Heart left ventricle (tissue), 16 donors: ENCODE data around the gene FMN2. TPM values are rescaled to one million over a fixed set of nuclear protein-coding genes. Genes with fewer than 3 reads are reported as not detected.

Experiments used
- ATAC-seq, 4 donors: fragments of 200-7000 bp; cut with Tn5 transposase; one replicate each; pipeline ENCODE4 v1.9.1; 2020 to 2022; ENCODE audit warnings: moderate library complexity in 4 of 4, mild to moderate bottlenecking in 3 of 4, moderate number of reproducible peaks in 1 of 4
- DNase-seq, 5 donors: peaks; one replicate each; pipeline ENCODE4 v3.0.0-alpha.2; 2020
- H3K27ac ChIP-seq, 12 donors: fragments of 200-600 bp; sonication (generic) in 4 of 12; one replicate each; pipeline versions ENCODE4 v1.5.0 to v1.8.0; 2016 to 2022; ENCODE audit warnings: mild to moderate bottlenecking in 2 of 12
- H3K27me3 ChIP-seq, 9 donors: fragments of 200-600 bp; sonication (generic) in 2 of 9; one replicate each; pipeline versions ENCODE4 v1.5.1 to v1.8.0; 2016 to 2022; ENCODE audit warnings: mild to moderate bottlenecking in 3 of 9
- H3K36me3 ChIP-seq, 9 donors: fragments of 200-600 bp; sonication (generic) in 2 of 9; one replicate each; pipeline versions ENCODE4 v1.5.0 to v1.8.0; 2018 to 2022; ENCODE audit warnings: mild to moderate bottlenecking in 2 of 9
- H3K4me1 ChIP-seq, 12 donors: fragments of 200-600 bp; sonication (generic) in 4 of 12; one replicate each; pipeline versions ENCODE4 v1.5.0 to v1.8.0; 2016 to 2022; ENCODE audit warnings: mild to moderate bottlenecking in 3 of 12
- H3K4me3 ChIP-seq, 12 donors: fragments of 200-600 bp; sonication (generic) in 4 of 12; one replicate each; pipeline versions ENCODE4 v1.5.0 to v1.8.0; 2017 to 2022; ENCODE audit warnings: mild to moderate bottlenecking in 9 of 12, moderate library complexity in 4 of 12
- H3K9me3 ChIP-seq, 12 donors: fragments of 200-600 bp; sonication (generic) in 4 of 12; one replicate each; pipeline versions ENCODE4 v1.5.0 to v1.8.0; 2016 to 2022; ENCODE audit warnings: mild to moderate bottlenecking in 1 of 12
- POLR2A ChIP-seq, 2 donors: fragments of 450-650 bp; IDR thresholded peaks; one replicate each; pipeline ENCODE4 v1.6.1; 2017; ENCODE audit warnings: antibody characterized with exemption in 2 of 2, mild to moderate bottlenecking in 2 of 2, moderate library complexity in 2 of 2
- WGBS, 4 donors: extraction: QIAGEN DNeasy Blood & Tissue Kit in 2 of 4; methylation state at CpG; one replicate each; pipeline versions ENCODE4 v1.1.5 to v1.1.7; 2013 to 2018; 5-methylcytosine and 5-hydroxymethylcytosine counted together
- intact Hi-C, 10 donors: fragments of 100-400 bp; cut with DNase I; formaldehyde crosslinking; loops; one replicate each; pipeline versions ENCODE4 v1.11.1 to v1.14.2; 2022
- polyA plus RNA-seq, 2 donors: library from polyadenylated mRNA; stranded (reverse); fragments of 200-250 nt; gene quantifications; one replicate each; pipeline ENCODE4 v1.2.3, GENCODE V29; 2013
- total RNA-seq, 9 donors: library from RNA; depleted of rRNA in 2 of 9; stranded (reverse); fragments of >200 nt in 2 of 9; fragmentation: NEBNext Ultra II Directional in 3 of 9; extraction: Animal tissue kit (Norgen Biotek cat#: 25700) in 3 of 9; gene quantifications; one replicate each; pipeline versions ENCODE4 v1.1.0 to v1.2.4, GENCODE V29; 2016 to 2023
- TF ChIP-seq, protein P1 (sequence below), 12 donors: fragments of 200-600 bp; sonication (generic) in 4 of 12; IDR thresholded peaks; one replicate each; pipeline versions ENCODE4 v1.5.0 to v1.8.0; 2018 to 2022; ENCODE audit warnings: antibody characterized with exemption in 12 of 12, mild to moderate bottlenecking in 5 of 12
- donor health status: ischemic (EF 13 %, LVEDD 7.1; RV severe dilation, severe dysfunction).
- donor health status: healthy with polysubstance abuse.
- donor health status: DM: no; HTN: yes; CAD: no.
- donor health status: DM: no; HTN: no; CAD: no.
- donor health status: ischemic (EF 25% LVEDD 6.9; RV normal size, moderate dysfunction).
- donor health status: ischemic (EF 25% LVEDD 5.7; RV mildly dilated, moderate dysfunction).
- donor health status: healthy.
- donor health status: DM: yes; HTN: yes; CAD: no.
- donor health status: ischemic (EF 35%, LVEDD 5.7; RV mildly dilated, moderate dysfunction).
- donor health status: nonischemic (EF 11% LVEDD 7.7; RV severe dilation, severe dysfunction).
- donor health status: DM: yes; HTN: yes; CAD: no.
- donor health status: PGD.
- donor health status: ischemic (EF 29% LVEDD 5.4; RV normal size, mild dysfunction).
- donor health status: nonischemic (EF 23%, LVEDD 6.1; RV moderate dilation, normal function).

The FMN2 gene
- total and polyA plus RNA-seq, 11 donors: 0.11 to 1.9 (median 0.31) TPM; not detected in 8

DNA sequence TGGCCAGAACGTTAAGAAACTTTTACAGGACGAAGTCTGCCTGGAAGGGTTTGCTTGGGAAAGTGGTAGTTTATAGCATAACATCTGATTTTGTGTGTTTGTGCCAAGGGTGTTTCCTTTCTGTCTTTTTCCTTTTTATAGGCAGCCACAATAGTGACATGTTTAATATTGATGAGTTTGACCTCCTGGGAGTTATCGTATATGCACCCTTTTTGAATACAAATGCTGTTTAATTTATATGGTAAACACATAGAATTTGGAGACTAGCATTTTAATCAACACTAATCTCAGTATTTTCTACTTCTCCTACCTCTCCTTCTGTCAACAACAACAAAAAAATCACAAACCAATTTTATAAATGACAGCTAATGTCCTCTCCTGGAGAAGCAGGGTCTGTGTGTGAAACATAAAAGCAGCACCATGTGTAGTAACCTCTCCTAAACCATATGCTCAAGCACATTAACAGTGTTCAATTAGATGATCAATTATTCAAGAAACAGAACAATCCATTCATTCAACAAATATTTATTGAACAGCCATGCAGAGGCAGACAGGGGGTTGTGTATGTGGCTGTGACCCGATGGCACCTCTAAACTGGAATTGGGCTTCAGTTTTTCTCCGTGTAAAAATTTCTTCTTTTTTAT lies 604 bp upstream of the FMN2 start:
- Histone ChIP-seq H3K27ac (no peak overlapping the region), H3K36me3 (no peaks in the 10 kb centered on the region), H3K27me3 (peaks cover 20 to 97% (median 50%) of the 10 kb centered on the region in 9 donors), H3K4me3 (peak overlapping the region in 1 of 12 donors; percentile 44), H3K9me3 (no peaks in the 10 kb centered on the region), H3K4me1 (peaks cover 0 to 23% (median 10%) of the 10 kb centered on the region in 12 donors)
- WGBS, 4 donors: 28 to 39% (median 33%) methylated on average over 5 of the region's 5 CpGs
- intact Hi-C loops: no loop called here
- no peak for ATAC-seq
- no peak for DNase-seq
- TF ChIP-seq, protein P1, sequence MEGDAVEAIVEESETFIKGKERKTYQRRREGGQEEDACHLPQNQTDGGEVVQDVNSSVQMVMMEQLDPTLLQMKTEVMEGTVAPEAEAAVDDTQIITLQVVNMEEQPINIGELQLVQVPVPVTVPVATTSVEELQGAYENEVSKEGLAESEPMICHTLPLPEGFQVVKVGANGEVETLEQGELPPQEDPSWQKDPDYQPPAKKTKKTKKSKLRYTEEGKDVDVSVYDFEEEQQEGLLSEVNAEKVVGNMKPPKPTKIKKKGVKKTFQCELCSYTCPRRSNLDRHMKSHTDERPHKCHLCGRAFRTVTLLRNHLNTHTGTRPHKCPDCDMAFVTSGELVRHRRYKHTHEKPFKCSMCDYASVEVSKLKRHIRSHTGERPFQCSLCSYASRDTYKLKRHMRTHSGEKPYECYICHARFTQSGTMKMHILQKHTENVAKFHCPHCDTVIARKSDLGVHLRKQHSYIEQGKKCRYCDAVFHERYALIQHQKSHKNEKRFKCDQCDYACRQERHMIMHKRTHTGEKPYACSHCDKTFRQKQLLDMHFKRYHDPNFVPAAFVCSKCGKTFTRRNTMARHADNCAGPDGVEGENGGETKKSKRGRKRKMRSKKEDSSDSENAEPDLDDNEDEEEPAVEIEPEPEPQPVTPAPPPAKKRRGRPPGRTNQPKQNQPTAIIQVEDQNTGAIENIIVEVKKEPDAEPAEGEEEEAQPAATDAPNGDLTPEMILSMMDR (IDR thresholded peaks at IDR 0.05): no peak
- no peak for TF ChIP-seq POLR2A (IDR thresholded peaks at IDR 0.05)

DNA sequence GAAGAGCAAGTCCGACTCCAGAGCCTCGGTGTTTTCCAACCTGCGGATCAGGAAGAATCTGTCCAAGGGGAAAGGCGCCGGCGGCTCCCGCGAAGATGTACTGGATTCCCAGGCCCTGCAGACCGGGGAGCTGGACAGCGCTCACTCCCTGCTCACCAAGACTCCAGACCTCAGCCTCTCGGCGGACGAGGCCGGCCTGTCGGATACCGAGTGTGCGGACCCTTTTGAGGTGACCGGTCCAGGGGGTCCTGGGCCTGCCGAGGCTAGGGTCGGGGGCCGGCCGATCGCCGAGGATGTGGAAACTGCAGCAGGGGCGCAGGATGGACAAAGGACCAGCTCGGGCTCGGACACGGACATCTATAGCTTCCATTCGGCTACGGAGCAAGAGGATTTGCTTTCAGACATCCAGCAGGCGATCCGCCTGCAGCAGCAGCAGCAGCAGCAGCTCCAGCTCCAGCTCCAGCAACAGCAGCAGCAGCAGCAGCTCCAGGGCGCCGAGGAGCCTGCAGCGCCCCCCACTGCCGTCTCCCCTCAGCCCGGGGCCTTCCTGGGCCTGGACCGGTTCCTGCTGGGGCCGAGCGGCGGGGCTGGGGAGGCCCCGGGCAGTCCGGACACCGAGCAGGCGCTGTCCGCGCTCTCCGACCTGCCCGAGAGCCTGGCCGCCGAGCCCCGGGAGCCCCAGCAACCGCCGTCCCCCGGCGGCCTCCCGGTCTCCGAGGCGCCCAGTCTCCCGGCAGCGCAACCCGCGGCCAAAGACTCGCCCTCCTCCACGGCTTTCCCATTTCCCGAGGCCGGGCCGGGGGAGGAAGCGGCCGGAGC lies 827 bp downstream of the FMN2 start:
- DNase-seq: peak in 2 of 5 donors; percentile 8 to 65
- peaks cover 20 to 94% (median 46%) of the 10 kb centered on the region in 9 donors for H3K27me3 ChIP-seq
- 0 to 2% (median 1%) methylated on average over 31 to 70 of the region's 70 CpGs for WGBS, 4 donors
- ATAC-seq: peak in 3 of 4 donors; percentile 31 to 69 (median 47)
- intact Hi-C loops: no loop called here
- peak overlapping the region in 1 of 12 donors; percentile 85 for H3K27ac ChIP-seq
- peaks cover 0 to 23% (median 10%) of the 10 kb centered on the region in 12 donors for H3K4me1 ChIP-seq
- H3K36me3 ChIP-seq: no peaks in the 10 kb centered on the region
- no peaks in the 10 kb centered on the region for H3K9me3 ChIP-seq
- no peak for TF ChIP-seq POLR2A (IDR thresholded peaks at IDR 0.05)
- TF ChIP-seq, protein P1 (IDR thresholded peaks at IDR 0.05): no peak
- peak overlapping the region; percentile 3 to 47 (median 33) for H3K4me3 ChIP-seq

DNA sequence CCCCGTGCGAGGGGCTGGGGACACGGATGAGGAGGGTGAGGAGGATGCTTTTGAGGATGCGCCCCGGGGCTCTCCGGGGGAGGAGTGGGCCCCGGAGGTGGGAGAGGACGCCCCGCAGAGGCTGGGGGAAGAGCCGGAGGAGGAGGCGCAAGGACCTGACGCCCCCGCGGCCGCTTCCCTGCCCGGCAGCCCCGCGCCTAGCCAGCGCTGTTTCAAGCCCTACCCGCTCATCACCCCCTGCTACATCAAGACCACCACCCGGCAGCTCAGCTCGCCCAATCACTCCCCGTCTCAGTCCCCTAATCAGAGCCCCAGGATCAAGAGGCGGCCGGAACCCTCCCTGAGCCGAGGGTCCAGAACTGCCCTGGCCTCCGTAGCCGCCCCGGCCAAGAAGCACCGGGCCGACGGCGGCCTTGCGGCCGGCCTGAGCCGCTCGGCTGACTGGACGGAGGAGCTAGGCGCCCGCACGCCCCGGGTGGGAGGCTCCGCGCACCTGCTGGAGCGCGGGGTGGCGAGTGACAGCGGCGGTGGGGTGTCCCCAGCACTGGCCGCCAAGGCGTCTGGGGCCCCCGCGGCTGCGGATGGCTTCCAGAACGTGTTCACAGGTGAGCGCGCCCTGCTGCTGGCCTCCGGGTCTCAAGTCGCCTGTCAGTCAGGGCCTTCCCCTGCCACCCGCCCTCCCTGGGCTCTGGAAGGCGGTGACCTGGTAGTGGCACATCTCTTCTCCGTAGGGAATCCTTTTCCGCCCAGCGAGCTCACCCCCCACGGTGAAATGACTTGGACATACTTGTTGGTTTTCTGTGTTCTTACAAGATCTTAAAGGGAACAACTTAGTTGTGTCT lies 1.7 kb downstream of the FMN2 start:
- ATAC-seq: peak in 1 of 4 donors; percentile 11
- H3K4me3 ChIP-seq: peak overlapping the region; percentile 3 to 47 (median 33)
- intact Hi-C loops: no loop called here
- peaks cover 20 to 92% (median 42%) of the 10 kb centered on the region in 9 donors for H3K27me3 ChIP-seq
- DNase-seq: no peak
- H3K27ac ChIP-seq: peak overlapping the region in 1 of 12 donors; percentile 85
- H3K36me3 ChIP-seq: no peaks in the 10 kb centered on the region
- H3K4me1 ChIP-seq: peaks cover 0 to 23% (median 10%) of the 10 kb centered on the region in 12 donors
- WGBS, 4 donors: 5 to 10% (median 7%) methylated on average over 21 to 65 of the region's 65 CpGs
- H3K9me3 ChIP-seq: no peaks in the 10 kb centered on the region
- no peak for TF ChIP-seq POLR2A (IDR thresholded peaks at IDR 0.05)
- TF ChIP-seq, protein P1 (IDR thresholded peaks at IDR 0.05): no peak
